ENCODE data around the gene PARL. TPM values are rescaled to one million over a fixed set of nuclear protein-coding genes. Genes with fewer than 3 reads are reported as not detected.

PARL gene
- total RNA-seq, 4 donors from 2014 or later, result 30.5 to 49.5 (median 41.3) TPM

- no peaks in the 10 kb centered on the region for H3K36me3 ChIP-seq
- ATAC-seq (no peak), DNase-seq (no peak)
- no peak for TF ChIP-seq POLR2A (IDR thresholded peaks at IDR 0.05)
- TF ChIP-seq, protein P1, sequence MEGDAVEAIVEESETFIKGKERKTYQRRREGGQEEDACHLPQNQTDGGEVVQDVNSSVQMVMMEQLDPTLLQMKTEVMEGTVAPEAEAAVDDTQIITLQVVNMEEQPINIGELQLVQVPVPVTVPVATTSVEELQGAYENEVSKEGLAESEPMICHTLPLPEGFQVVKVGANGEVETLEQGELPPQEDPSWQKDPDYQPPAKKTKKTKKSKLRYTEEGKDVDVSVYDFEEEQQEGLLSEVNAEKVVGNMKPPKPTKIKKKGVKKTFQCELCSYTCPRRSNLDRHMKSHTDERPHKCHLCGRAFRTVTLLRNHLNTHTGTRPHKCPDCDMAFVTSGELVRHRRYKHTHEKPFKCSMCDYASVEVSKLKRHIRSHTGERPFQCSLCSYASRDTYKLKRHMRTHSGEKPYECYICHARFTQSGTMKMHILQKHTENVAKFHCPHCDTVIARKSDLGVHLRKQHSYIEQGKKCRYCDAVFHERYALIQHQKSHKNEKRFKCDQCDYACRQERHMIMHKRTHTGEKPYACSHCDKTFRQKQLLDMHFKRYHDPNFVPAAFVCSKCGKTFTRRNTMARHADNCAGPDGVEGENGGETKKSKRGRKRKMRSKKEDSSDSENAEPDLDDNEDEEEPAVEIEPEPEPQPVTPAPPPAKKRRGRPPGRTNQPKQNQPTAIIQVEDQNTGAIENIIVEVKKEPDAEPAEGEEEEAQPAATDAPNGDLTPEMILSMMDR (IDR thresholded peaks at IDR 0.05 in 4 of 5, conservative IDR thresholded peaks at IDR 0.05 in 1 of 5), result no peak
- no peaks in the 10 kb centered on the region for H3K27me3 ChIP-seq
- no peak overlapping the region for H3K27ac ChIP-seq
- intact Hi-C loops (cut with DNase I; ENCODE audit: low total_unique reads), result loop anchor here (2.0 to 10.0 kb wide), 3 partner anchors 363 to 621 kb away; partner anchors contain the start of genes ALG3, EEF1AKMT4 and PSMD2
- H3K4me1 ChIP-seq, result peaks cover 20 to 23% of the 10 kb centered on the region in 2 donors
- in situ Hi-C loops (cut with MboI; ENCODE audit: low sequenced_read_pairs in 4 of 4), result loop anchor here (25.0 kb wide), 5 partner anchors 252 to 902 kb away; partner anchors contain the start of genes EIF2B5 (in 3 of the 4), ALG3 (in 1 of the 4), CAMK2N2 (in 1 of the 4) and ECE2 (in 1 of the 4)
- no peaks in the 10 kb centered on the region for H3K9me3 ChIP-seq
- no peak overlapping the region for H3K4me3 ChIP-seq
These were observed 1.1 kb upstream of the PARL start for GRCh38 chr3:183885766-183886165.

GRCh38 chr3:183884097-183884426 is 618 bp downstream of the PARL start:
- in situ Hi-C loops (cut with MboI; ENCODE audit: low sequenced_read_pairs in 4 of 4) (loop anchor here (25.0 kb wide), 5 partner anchors 253 to 903 kb away; partner anchors contain the start of genes EIF2B5 (in 3 of the 4), ALG3 (in 1 of the 4), CAMK2N2 (in 1 of the 4) and ECE2 (in 1 of the 4)), intact Hi-C loops (cut with DNase I; ENCODE audit: low total_unique reads) (loop anchor here (1.0 to 10.0 kb wide), 5 partner anchors 58 to 619 kb away; partner anchors contain the start of genes ALG3, EEF1AKMT4 and PSMD2)
- Histone ChIP-seq H3K27me3 (no peaks in the 10 kb centered on the region), H3K4me3 (peak overlapping the region; percentile 83 to 96 (median 92)), H3K27ac (peak overlapping the region; percentile 77 to 90 (median 88)), H3K36me3 (no peaks in the 10 kb centered on the region), H3K9me3 (no peaks in the 10 kb centered on the region), H3K4me1 (peaks cover 20 to 23% of the 10 kb centered on the region in 2 donors)
- no peak for ATAC-seq
- DNase-seq, result no peak
- no peak for TF ChIP-seq POLR2A (IDR thresholded peaks at IDR 0.05)
- TF ChIP-seq, protein P1 (IDR thresholded peaks at IDR 0.05 in 4 of 5, conservative IDR thresholded peaks at IDR 0.05 in 1 of 5), result no peak

- Histone ChIP-seq H3K27me3 (no peaks in the 10 kb centered on the region), H3K36me3 (no peaks in the 10 kb centered on the region), H3K4me3 (peak overlapping the region; percentile 83 to 96 (median 92)), H3K9me3 (no peaks in the 10 kb centered on the region), H3K27ac (peak overlapping the region in 3 of 4 donors; percentile 77 to 90 (median 88)), H3K4me1 (peaks cover 20 to 27% of the 10 kb centered on the region in 2 donors)
- intact Hi-C loops (cut with DNase I; ENCODE audit: low total_unique reads), result loop anchor here (1.0 to 10.0 kb wide), 5 partner anchors 57 to 619 kb away; partner anchors contain the start of genes ALG3, EEF1AKMT4 and PSMD2
- ATAC-seq (no peak), DNase-seq (no peak)
- TF ChIP-seq, protein P1 (IDR thresholded peaks at IDR 0.05 in 4 of 5, conservative IDR thresholded peaks at IDR 0.05 in 1 of 5), result no peak
- TF ChIP-seq POLR2A (IDR thresholded peaks at IDR 0.05), result no peak
- in situ Hi-C loops (cut with MboI; ENCODE audit: low sequenced_read_pairs in 4 of 4), result loop anchor here (25.0 kb wide), 5 partner anchors 254 to 904 kb away; partner anchors contain the start of genes EIF2B5 (in 3 of the 4), ALG3 (in 1 of the 4), CAMK2N2 (in 1 of the 4) and ECE2 (in 1 of the 4)
These were observed 1.2 kb downstream of the PARL start for GRCh38 chr3:183883291-183884096.

- Histone ChIP-seq H3K27me3 (no peaks in the 10 kb centered on the region), H3K36me3 (no peaks in the 10 kb centered on the region), H3K4me1 (peaks cover 21 to 25% of the 10 kb centered on the region in 2 donors), H3K27ac (no peak overlapping the region), H3K9me3 (no peaks in the 10 kb centered on the region), H3K4me3 (no peak overlapping the region)
- ATAC-seq (no peak), DNase-seq (no peak)
- no peak for TF ChIP-seq POLR2A (IDR thresholded peaks at IDR 0.05)
- TF ChIP-seq, protein P1 (IDR thresholded peaks at IDR 0.05 in 4 of 5, conservative IDR thresholded peaks at IDR 0.05 in 1 of 5), result no peak
- in situ Hi-C loops (cut with MboI; ENCODE audit: low sequenced_read_pairs in 4 of 4) (loop anchor here (25.0 kb wide), 5 partner anchors 257 to 907 kb away; partner anchors contain the start of genes EIF2B5 (in 3 of the 4), ALG3 (in 1 of the 4), CAMK2N2 (in 1 of the 4) and ECE2 (in 1 of the 4)), intact Hi-C loops (cut with DNase I; ENCODE audit: low total_unique reads) (loop anchor here (5.0 to 10.0 kb wide), 2 partner anchors 252 to 615 kb away; no protein-coding TSS in a partner anchor)
These were observed 4.6 kb downstream of the PARL start for GRCh38 chr3:183880121-183880520.
